ENCODE data around the gene TBC1D13. TPM values are rescaled to one million over a fixed set of nuclear protein-coding genes. Genes with fewer than 3 reads are reported as not detected.
A peak's percentile ranks its signal among the peaks of the same experiment; 100 is the strongest.

Gene TBC1D13
- total and polyA plus RNA-seq, 2 of the 13 experiments (the other 11 are each of a cell fraction or from before 2014, with no cell fraction given), result 17.9 to 19.7 TPM

DNA sequence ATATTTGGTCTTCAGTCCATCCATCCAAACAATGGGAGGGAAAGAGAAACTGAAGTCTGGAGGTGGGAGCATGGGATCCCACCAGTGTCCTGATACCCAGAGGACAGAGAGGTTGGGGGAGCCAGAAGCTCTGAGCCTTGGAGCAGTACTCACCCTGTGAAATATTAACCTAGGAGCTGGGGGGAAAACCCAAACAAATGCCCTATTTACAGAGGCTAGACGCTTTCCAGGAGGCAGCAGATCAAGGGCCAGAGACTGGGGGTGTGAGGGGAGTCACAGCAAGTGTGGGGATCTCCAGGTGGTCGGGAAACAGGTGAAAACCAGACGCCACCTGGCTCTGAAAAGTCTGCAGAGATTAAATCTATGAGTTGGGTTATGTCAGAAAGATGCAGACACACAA is 21.6 kb upstream of the TBC1D13 start (continued):
- TF ChIP-seq, protein P1, sequence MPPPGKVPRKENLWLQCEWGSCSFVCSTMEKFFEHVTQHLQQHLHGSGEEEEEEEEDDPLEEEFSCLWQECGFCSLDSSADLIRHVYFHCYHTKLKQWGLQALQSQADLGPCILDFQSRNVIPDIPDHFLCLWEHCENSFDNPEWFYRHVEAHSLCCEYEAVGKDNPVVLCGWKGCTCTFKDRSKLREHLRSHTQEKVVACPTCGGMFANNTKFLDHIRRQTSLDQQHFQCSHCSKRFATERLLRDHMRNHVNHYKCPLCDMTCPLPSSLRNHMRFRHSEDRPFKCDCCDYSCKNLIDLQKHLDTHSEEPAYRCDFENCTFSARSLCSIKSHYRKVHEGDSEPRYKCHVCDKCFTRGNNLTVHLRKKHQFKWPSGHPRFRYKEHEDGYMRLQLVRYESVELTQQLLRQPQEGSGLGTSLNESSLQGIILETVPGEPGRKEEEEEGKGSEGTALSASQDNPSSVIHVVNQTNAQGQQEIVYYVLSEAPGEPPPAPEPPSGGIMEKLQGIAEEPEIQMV (CRISPR knock-in tag; IDR thresholded peaks at IDR 0.05; ENCODE audit: low read depth), result no peak
- TF ChIP-seq, protein P2, sequence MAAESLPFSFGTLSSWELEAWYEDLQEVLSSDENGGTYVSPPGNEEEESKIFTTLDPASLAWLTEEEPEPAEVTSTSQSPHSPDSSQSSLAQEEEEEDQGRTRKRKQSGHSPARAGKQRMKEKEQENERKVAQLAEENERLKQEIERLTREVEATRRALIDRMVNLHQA (CRISPR knock-in tag; IDR thresholded peaks at IDR 0.05), result no peak
- TF ChIP-seq, protein P3, sequence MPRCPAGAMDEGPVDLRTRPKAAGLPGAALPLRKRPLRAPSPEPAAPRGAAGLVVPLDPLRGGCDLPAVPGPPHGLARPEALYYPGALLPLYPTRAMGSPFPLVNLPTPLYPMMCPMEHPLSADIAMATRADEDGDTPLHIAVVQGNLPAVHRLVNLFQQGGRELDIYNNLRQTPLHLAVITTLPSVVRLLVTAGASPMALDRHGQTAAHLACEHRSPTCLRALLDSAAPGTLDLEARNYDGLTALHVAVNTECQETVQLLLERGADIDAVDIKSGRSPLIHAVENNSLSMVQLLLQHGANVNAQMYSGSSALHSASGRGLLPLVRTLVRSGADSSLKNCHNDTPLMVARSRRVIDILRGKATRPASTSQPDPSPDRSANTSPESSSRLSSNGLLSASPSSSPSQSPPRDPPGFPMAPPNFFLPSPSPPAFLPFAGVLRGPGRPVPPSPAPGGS (CRISPR knock-in tag; IDR thresholded peaks at IDR 0.05), result peak; percentile 45; the same call in 1 of the 2 replicates
- no peak for TF ChIP-seq TMF1 (CRISPR knock-in tag; IDR thresholded peaks at IDR 0.05; ENCODE audit: low read depth)
- TF ChIP-seq MIER2 (CRISPR knock-in tag; IDR thresholded peaks at IDR 0.05), result no peak
- TF ChIP-seq, protein P4, sequence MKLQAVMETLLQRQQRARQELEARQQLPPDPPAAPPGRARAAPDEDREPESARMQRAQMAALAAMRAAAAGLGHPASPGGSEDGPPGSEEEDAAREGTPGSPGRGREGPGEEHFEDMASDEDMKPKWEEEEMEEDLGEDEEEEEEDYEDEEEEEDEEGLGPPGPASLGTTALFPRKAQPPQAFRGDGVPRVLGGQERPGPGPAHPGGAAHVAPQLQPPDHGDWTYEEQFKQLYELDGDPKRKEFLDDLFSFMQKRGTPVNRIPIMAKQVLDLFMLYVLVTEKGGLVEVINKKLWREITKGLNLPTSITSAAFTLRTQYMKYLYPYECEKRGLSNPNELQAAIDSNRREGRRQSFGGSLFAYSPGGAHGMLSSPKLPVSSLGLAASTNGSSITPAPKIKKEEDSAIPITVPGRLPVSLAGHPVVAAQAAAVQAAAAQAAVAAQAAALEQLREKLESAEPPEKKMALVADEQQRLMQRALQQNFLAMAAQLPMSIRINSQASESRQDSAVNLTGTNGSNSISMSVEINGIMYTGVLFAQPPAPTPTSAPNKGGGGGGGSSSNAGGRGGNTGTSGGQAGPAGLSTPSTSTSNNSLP (IDR thresholded peaks at IDR 0.05; ENCODE audit: low read depth, low read length), result no peak
- TF ChIP-seq, protein P5, sequence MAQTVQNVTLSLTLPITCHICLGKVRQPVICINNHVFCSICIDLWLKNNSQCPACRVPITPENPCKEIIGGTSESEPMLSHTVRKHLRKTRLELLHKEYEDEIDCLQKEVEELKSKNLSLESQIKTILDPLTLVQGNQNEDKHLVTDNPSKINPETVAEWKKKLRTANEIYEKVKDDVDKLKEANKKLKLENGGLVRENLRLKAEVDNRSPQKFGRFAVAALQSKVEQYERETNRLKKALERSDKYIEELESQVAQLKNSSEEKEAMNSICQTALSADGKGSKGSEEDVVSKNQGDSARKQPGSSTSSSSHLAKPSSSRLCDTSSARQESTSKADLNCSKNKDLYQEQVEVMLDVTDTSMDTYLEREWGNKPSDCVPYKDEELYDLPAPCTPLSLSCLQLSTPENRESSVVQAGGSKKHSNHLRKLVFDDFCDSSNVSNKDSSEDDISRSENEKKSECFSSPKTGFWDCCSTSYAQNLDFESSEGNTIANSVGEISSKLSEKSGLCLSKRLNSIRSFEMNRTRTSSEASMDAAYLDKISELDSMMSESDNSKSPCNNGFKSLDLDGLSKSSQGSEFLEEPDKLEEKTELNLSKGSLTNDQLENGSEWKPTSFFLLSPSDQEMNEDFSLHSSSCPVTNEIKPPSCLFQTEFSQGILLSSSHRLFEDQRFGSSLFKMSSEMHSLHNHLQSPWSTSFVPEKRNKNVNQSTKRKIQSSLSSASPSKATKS (CRISPR knock-in tag; IDR thresholded peaks at IDR 0.05), result no peak
- no peak for TF ChIP-seq ZNF337 (CRISPR knock-in tag; IDR thresholded peaks at IDR 0.05; ENCODE audit: borderline replicate concordance, low read depth)
- TF ChIP-seq ARID2 (CRISPR knock-in tag; IDR thresholded peaks at IDR 0.05; ENCODE audit: borderline replicate concordance), result no peak
- TF ChIP-seq GABPB1 (CRISPR knock-in tag; IDR thresholded peaks at IDR 0.05), result no peak
- TF ChIP-seq KMT2B (CRISPR knock-in tag; IDR thresholded peaks at IDR 0.05), result no peak
- no peak for TF ChIP-seq ZFP36L1 (CRISPR knock-in tag; IDR thresholded peaks at IDR 0.05)
- TF ChIP-seq SMAD1 (CRISPR knock-in tag; IDR thresholded peaks at IDR 0.05; ENCODE audit: borderline replicate concordance, low read depth), result no peak
- TF ChIP-seq, protein P6, sequence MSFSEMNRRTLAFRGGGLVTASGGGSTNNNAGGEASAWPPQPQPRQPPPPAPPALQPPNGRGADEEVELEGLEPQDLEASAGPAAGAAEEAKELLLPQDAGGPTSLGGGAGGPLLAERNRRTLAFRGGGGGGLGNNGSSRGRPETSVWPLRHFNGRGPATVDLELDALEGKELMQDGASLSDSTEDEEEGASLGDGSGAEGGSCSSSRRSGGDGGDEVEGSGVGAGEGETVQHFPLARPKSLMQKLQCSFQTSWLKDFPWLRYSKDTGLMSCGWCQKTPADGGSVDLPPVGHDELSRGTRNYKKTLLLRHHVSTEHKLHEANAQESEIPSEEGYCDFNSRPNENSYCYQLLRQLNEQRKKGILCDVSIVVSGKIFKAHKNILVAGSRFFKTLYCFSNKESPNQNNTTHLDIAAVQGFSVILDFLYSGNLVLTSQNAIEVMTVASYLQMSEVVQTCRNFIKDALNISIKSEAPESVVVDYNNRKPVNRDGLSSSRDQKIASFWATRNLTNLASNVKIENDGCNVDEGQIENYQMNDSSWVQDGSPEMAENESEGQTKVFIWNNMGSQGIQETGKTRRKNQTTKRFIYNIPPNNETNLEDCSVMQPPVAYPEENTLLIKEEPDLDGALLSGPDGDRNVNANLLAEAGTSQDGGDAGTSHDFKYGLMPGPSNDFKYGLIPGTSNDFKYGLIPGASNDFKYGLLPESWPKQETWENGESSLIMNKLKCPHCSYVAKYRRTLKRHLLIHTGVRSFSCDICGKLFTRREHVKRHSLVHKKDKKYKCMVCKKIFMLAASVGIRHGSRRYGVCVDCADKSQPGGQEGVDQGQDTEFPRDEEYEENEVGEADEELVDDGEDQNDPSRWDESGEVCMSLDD (CRISPR knock-in tag; IDR thresholded peaks at IDR 0.05; ENCODE audit: borderline replicate concordance), result no peak
- TF ChIP-seq RARG (CRISPR knock-in tag; IDR thresholded peaks at IDR 0.05; ENCODE audit: low read depth), result no peak
- TF ChIP-seq, protein P7, sequence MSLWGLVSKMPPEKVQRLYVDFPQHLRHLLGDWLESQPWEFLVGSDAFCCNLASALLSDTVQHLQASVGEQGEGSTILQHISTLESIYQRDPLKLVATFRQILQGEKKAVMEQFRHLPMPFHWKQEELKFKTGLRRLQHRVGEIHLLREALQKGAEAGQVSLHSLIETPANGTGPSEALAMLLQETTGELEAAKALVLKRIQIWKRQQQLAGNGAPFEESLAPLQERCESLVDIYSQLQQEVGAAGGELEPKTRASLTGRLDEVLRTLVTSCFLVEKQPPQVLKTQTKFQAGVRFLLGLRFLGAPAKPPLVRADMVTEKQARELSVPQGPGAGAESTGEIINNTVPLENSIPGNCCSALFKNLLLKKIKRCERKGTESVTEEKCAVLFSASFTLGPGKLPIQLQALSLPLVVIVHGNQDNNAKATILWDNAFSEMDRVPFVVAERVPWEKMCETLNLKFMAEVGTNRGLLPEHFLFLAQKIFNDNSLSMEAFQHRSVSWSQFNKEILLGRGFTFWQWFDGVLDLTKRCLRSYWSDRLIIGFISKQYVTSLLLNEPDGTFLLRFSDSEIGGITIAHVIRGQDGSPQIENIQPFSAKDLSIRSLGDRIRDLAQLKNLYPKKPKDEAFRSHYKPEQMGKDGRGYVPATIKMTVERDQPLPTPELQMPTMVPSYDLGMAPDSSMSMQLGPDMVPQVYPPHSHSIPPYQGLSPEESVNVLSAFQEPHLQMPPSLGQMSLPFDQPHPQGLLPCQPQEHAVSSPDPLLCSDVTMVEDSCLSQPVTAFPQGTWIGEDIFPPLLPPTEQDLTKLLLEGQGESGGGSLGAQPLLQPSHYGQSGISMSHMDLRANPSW (CRISPR knock-in tag; IDR thresholded peaks at IDR 0.05; ENCODE audit: borderline replicate concordance), result no peak
- TF ChIP-seq ZSCAN21 (CRISPR knock-in tag; IDR thresholded peaks at IDR 0.05; ENCODE audit: borderline replicate concordance), result no peak
